AG04450 (cell line): Measurements from ENCODE around the gene FRMD4B. TPM values are rescaled to one million over a fixed set of nuclear protein-coding genes. Genes with fewer than 3 reads are reported as not detected.
A peak's percentile ranks its signal among the peaks of the same experiment; 100 is the strongest.

Source experiments
- CTCF ChIA-PET: fragments of 300-600, 350-600 bp; formaldehyde crosslinking; extraction: SDS; loops from one replicate; lab custom pipeline; 2022; ENCODE audit warnings: antibody characterized with exemption, inconsistent platforms; lab: Charles Lee
- POLR2A ChIA-PET: fragments of 350-600 bp; formaldehyde crosslinking; extraction: SDS; loops from one replicate; lab custom pipeline; 2021; ENCODE audit warnings: antibody characterized with exemption, inconsistent platforms; lab: Yijun Ruan, JAX
- DNase-seq: peaks from one replicate; pipeline ENCODE4 v3.0.0-alpha.2; 2011; ENCODE audit warnings: low read depth, low spot score
- H3K27ac ChIP-seq: one replicate; pipeline ENCODE4 v1.5.1; 2012; ENCODE audit warnings: low read depth, low read length, control low read depth
- H3K27me3 ChIP-seq: one replicate; pipeline ENCODE4 v1.6.0; 2012; ENCODE audit warnings: low read length; ENCODE audit not compliant: control insufficient read depth, insufficient read depth
- H3K4me3 ChIP-seq: 2 replicates; pipeline ENCODE4 v1.5.1; 2011; ENCODE audit warnings: mild to moderate bottlenecking, low read depth, low read length, control low read depth
- H3K9me3 ChIP-seq: 2 replicates; pipeline ENCODE4 v1.5.1; 2012; ENCODE audit warnings: low read length; ENCODE audit not compliant: control insufficient read depth, insufficient read depth
- polyA plus RNA-seq: library from polyadenylated mRNA; depleted of rRNA; stranded (reverse); fragments of >200 nt; gene quantifications from 2 replicates; pipeline ENCODE4 v1.2.3, GENCODE V29; 2011
- TF ChIP-seq, protein P1 (sequence below): IDR thresholded peaks from 2 replicates; pipeline ENCODE4 v1.5.1; 2011; ENCODE audit warnings: low read depth, low read length, control low read depth, inconsistent platforms

Gene FRMD4B
- polyA plus RNA-seq, 1 experiment: 0.09 TPM

DNA sequence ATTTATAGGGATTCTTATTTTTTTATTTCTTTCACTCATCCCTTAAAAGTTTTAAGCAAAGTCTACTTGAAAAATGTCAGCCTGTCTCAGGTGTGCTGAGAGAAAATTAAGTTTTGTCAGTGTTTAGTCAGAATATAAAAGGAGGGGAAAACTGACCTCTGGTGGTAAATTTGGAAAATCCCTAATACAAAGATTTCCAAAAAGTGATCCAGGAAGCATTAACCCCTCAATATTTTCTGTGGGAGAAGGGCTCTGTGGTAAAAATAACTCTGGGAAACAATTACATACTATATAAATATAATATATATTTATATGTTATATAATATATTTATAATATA, 41.0 kb upstream of the FRMD4B start:
- H3K27me3 ChIP-seq: no peaks in the 10 kb centered on the region
- no peak overlapping the region for H3K27ac ChIP-seq
- TF ChIP-seq, protein P1, sequence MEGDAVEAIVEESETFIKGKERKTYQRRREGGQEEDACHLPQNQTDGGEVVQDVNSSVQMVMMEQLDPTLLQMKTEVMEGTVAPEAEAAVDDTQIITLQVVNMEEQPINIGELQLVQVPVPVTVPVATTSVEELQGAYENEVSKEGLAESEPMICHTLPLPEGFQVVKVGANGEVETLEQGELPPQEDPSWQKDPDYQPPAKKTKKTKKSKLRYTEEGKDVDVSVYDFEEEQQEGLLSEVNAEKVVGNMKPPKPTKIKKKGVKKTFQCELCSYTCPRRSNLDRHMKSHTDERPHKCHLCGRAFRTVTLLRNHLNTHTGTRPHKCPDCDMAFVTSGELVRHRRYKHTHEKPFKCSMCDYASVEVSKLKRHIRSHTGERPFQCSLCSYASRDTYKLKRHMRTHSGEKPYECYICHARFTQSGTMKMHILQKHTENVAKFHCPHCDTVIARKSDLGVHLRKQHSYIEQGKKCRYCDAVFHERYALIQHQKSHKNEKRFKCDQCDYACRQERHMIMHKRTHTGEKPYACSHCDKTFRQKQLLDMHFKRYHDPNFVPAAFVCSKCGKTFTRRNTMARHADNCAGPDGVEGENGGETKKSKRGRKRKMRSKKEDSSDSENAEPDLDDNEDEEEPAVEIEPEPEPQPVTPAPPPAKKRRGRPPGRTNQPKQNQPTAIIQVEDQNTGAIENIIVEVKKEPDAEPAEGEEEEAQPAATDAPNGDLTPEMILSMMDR: peak; percentile 15; the same call in 1 of the 2 replicates
- H3K9me3 ChIP-seq: no peaks in the 10 kb centered on the region
- H3K4me3 ChIP-seq: no peak overlapping the region
- POLR2A ChIA-PET: no interaction called here
- CTCF ChIA-PET: interaction anchor here (0.6 to 5.5 kb wide), 2 partner anchors 105 to 265 kb away, joined by 5 to 34 read pairs; no protein-coding TSS in a partner anchor
- no peak for DNase-seq

DNA sequence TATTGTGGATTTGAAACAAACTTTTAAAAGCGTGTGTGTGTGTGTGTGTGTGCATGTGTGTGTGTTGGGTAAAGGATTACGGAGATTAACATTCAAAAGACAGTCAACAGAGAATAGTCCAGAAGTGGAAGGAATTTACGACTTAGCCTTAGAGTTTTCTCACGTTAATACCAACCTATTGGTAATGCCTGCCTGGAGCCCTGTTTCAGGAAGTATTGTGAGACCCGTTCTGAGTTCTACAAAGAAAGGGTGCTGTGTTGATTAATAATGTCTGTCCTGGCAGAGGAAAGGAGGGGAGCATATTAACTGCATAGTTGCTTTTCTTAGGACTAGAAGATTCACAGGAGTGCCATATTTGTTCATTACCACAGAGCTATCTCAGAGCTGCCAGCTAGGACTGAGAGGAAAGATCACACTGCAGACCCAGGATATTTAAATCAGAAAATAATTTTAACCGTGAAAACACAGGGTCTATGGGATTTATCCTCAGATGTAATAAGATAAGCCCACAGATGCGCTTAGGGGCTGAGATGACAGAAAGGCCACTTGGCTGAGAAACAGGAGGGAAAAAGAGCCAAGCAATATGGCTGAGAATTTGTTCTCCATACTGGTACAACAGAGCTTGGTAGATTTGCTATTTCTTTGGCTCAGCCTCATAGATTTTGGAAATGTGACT, 40.5 kb upstream of the FRMD4B start:
- ChIA-PET POLR2A (no interaction called here), CTCF (interaction anchor here (5.5 kb wide), 1 partner anchor 265 kb away, joined by 34 read pairs; no protein-coding TSS in a partner anchor)
- H3K27me3 ChIP-seq: no peaks in the 10 kb centered on the region
- no peak for DNase-seq
- H3K9me3 ChIP-seq: no peaks in the 10 kb centered on the region
- no peak overlapping the region for H3K4me3 ChIP-seq
- H3K27ac ChIP-seq: no peak overlapping the region
- TF ChIP-seq, protein P1: no peak

DNA sequence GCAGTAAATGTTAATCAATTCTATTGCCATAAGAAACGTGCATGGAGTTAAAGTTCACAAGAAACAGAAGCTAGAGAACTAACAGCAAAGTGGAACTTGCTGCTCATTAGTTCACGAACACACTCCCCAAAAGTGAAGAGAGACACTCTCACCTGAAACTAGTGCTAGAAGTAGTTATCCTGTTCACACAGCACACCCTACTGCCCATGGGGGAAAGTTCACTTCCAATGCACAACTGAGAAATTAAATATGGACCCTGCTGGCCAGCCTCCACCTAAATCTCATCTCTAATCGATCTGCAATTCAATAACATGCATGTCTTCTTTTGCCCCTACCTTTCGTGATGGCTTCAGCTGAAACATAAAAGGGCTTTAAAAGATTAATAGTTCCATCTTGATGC, 39.4 kb upstream of the FRMD4B start:
- no peak overlapping the region for H3K27ac ChIP-seq
- TF ChIP-seq, protein P1: peak; percentile 46
- H3K4me3 ChIP-seq: no peak overlapping the region
- H3K9me3 ChIP-seq: no peaks in the 10 kb centered on the region
- ChIA-PET POLR2A (no interaction called here), CTCF (interaction anchor here (0.6 to 5.5 kb wide), 2 partner anchors 15 to 264 kb away, joined by 3 to 34 read pairs; no protein-coding TSS in a partner anchor)
- H3K27me3 ChIP-seq: no peaks in the 10 kb centered on the region
- no peak for DNase-seq

DNA sequence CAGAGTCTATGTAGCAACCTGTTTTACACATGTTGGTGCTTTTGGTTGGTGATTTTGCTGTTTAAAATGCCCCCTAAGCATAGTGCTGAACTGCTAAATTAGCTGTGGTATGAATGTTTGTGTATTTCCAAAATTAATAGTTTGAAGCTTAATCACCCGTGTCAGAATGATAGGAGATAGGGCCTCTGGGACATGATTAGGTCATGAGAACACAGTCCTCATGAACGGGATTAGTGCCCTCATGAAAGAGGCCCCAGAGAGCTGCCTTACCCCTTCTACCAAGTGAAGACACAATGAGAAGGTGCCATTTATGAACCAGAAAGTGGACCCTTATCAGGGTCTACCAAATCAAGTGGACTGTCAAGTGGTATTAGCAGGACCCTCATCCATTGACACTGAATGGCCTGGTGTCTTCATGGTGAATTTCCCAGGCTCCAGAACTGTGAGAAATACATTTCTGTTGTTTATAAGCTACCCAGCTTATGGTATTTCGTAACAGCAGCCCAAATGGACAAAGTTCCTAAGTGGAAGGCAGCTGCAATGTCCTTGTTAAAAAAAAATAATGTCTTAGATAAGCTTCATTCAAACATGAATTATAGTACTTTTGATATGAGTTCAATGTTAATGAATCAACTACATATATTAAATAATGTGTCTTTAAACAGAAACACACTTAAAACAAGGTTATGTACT, 37.7 kb upstream of the FRMD4B start:
- H3K27me3 ChIP-seq: no peaks in the 10 kb centered on the region
- no peak overlapping the region for H3K27ac ChIP-seq
- POLR2A ChIA-PET: no interaction called here
- no peak overlapping the region for H3K4me3 ChIP-seq
- CTCF ChIA-PET: interaction anchor here (0.6 to 5.5 kb wide), 4 partner anchors 13 to 262 kb away, joined by 3 to 34 read pairs (median 6); no protein-coding TSS in a partner anchor
- DNase-seq: no peak
- TF ChIP-seq, protein P1: no peak
- no peaks in the 10 kb centered on the region for H3K9me3 ChIP-seq

DNA sequence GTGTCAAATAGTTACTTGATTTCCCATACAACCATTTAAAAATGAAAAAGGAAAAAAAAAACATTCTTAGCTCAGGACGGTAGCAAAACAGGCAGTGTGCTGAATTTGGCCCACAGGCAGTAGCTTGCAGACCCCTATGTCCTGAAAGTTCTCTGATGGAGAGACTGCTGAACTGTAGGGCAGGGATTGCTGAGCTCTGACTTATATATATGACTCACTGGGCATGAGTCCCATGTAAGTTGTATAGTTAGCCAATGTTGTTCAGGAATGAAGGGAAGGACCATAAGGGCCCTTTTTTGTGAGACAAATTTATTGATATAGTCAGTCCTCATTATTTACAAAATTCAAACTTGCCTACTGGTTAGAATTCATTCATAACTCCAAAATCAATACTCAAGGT, 36.9 kb upstream of the FRMD4B start:
- H3K4me3 ChIP-seq: no peak overlapping the region
- DNase-seq: no peak
- no peak overlapping the region for H3K27ac ChIP-seq
- H3K27me3 ChIP-seq: no peaks in the 10 kb centered on the region
- no peaks in the 10 kb centered on the region for H3K9me3 ChIP-seq
- TF ChIP-seq, protein P1: no peak
- POLR2A ChIA-PET: no interaction called here
- CTCF ChIA-PET: interaction anchor here (0.6 to 1.6 kb wide), 5 partner anchors 9 to 119 kb away, joined by 3 to 7 read pairs (median 4); no protein-coding TSS in a partner anchor
